Nephron progenitor cell (in vitro differentiated cells): Measurements from ENCODE around the gene UCP2.
"Not testable (repeated sequence)": the region's sequence is repeated elsewhere in the genome, so short reads cannot be mapped to it uniquely, and the experiment has no call there.

Experiments used
- DNase-seq: peaks from one replicate; pipeline ENCODE4 v3.0.0; 2021
- H3K27ac Mint-ChIP-seq: 2 replicates; pipeline ENCODE4 v1.8.0; 2021; ENCODE audit warnings: mild to moderate bottlenecking, moderate library complexity, mixed read lengths
- H3K27me3 Mint-ChIP-seq: 2 replicates; pipeline ENCODE4 v1.8.0; 2021; ENCODE audit warnings: mild to moderate bottlenecking, low read depth, mixed read lengths; ENCODE audit not compliant: poor library complexity
- H3K36me3 Mint-ChIP-seq: 2 replicates; pipeline ENCODE4 v1.8.0; 2021; ENCODE audit warnings: low read depth, mixed read lengths
- H3K4me1 Mint-ChIP-seq: 2 replicates; pipeline ENCODE4 v1.8.0; 2021; ENCODE audit warnings: mixed read lengths
- H3K4me3 Mint-ChIP-seq: 2 replicates; pipeline ENCODE4 v1.8.0; 2021; ENCODE audit warnings: mild to moderate bottlenecking, moderate library complexity, mixed read lengths
- H3K9me3 Mint-ChIP-seq: 2 replicates; pipeline ENCODE4 v1.8.0; 2021; ENCODE audit warnings: mild to moderate bottlenecking, moderate library complexity, mixed read lengths
- TF ChIP-seq, protein P1 (sequence below): fragments of 200-600 bp; sonication (generic); IDR thresholded peaks from 2 replicates; pipeline ENCODE4 v1.5.0; 2021; ENCODE audit warnings: antibody characterized with exemption

The UCP2 gene

DNA sequence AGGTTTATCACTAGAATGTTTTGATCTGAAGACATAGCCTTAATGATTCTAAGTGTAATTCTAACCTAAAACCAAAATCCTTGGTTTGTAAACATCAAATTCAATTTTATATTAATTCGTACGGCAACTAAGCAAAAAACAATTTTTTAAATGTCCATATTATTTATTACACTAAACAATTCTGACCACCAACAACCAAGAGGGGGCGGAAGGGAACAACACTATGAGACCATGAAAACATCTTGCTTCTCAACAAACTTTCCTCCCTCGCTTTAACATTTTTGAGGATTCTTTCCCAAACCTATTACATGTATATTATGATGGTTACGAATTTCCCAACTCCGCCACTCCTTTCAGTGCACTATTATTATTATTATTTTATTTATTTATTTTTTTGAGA is 6.5 kb upstream of the UCP2 start:
- Mint-ChIP-seq H3K27me3 (peaks cover 16% of the 10 kb centered on the region), H3K4me3 (no peak overlapping the region), H3K36me3 (no peaks in the 10 kb centered on the region), H3K4me1 (peaks cover 6% of the 10 kb centered on the region), H3K9me3 (no peaks in the 10 kb centered on the region), H3K27ac (no peak overlapping the region)
- TF ChIP-seq, protein P1, sequence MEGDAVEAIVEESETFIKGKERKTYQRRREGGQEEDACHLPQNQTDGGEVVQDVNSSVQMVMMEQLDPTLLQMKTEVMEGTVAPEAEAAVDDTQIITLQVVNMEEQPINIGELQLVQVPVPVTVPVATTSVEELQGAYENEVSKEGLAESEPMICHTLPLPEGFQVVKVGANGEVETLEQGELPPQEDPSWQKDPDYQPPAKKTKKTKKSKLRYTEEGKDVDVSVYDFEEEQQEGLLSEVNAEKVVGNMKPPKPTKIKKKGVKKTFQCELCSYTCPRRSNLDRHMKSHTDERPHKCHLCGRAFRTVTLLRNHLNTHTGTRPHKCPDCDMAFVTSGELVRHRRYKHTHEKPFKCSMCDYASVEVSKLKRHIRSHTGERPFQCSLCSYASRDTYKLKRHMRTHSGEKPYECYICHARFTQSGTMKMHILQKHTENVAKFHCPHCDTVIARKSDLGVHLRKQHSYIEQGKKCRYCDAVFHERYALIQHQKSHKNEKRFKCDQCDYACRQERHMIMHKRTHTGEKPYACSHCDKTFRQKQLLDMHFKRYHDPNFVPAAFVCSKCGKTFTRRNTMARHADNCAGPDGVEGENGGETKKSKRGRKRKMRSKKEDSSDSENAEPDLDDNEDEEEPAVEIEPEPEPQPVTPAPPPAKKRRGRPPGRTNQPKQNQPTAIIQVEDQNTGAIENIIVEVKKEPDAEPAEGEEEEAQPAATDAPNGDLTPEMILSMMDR, result no peak
- no peak for DNase-seq

DNA sequence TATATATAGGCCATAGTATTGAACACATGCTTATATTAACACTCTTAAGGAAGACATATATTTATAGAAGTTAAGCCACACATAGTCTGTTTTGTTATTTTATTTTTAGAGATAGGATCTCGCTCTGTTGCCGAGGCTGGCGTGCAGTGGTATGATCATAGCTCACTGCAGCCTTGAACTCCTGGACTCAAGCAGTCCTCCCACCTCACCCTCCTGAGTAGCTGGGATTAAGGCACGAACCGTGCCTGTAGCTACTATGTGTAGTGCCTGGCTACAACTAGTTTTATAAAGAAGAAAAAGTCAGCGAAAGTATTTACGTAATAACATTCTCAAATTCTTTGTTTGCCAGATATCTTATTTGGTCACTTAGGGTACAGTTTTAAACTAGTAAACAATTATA is 5.6 kb upstream of the UCP2 start:
- H3K27ac Mint-ChIP-seq, result no peak overlapping the region
- H3K27me3 Mint-ChIP-seq, result peaks cover 16% of the 10 kb centered on the region
- H3K9me3 Mint-ChIP-seq, result no peaks in the 10 kb centered on the region
- no peak for DNase-seq
- TF ChIP-seq, protein P1, result no peak
- H3K36me3 Mint-ChIP-seq, result no peaks in the 10 kb centered on the region
- peaks cover 15% of the 10 kb centered on the region for H3K4me1 Mint-ChIP-seq
- no peak overlapping the region for H3K4me3 Mint-ChIP-seq

GRCh38 chr11:73985661-73986060 is 3.0 kb upstream of the UCP2 start:
- not testable (repeated sequence) for H3K4me3 Mint-ChIP-seq, H3K27ac Mint-ChIP-seq, H3K9me3 Mint-ChIP-seq, DNase-seq, H3K36me3 Mint-ChIP-seq
- Mint-ChIP-seq H3K4me1 (peaks cover 41% of the 10 kb centered on the region), H3K27me3 (peaks cover 31% of the 10 kb centered on the region)

DNA sequence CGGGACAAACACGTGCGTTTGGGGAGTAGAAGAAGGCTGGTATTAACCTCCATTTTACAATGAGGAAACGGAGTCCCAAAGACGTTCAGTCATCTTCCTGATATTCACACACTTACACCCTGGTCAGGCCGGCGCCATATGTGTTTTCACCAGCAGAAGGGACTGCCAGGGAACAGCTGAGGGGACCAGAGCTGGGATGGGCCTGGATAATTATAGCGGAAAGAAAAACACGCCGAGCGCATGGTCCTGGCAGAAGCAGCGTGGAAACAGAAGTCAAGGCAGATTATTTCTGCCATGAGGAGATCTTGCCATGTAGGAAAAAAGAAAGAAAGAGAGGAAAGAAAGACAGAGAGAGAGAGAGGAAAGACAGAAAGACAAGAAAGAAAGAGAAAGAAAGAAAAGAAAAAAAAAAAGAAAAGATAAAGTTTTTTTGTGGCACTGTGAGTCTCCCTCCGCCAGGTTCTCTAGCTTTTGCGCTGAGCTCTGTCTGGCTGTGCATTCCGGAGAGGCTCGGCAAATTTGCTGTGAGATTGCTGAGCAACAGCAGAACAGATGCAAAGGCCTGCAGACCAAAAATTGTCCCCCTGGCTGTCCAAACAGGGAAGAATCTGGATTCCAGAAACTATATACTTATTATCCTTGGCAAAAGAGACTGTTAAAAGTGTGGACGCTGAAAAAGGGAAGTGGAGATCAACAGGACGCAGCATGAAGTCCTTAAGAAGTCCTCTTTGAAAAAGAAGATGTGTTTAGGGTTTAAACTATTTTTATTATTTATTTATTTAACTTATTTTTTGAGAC is 1.3 kb upstream of the UCP2 start:
- Mint-ChIP-seq H3K36me3 (peaks cover 11% of the 10 kb centered on the region), H3K4me1 (peaks cover 55% of the 10 kb centered on the region), H3K27ac (peak overlapping the region; percentile 43), H3K27me3 (peaks cover 39% of the 10 kb centered on the region), H3K9me3 (no peaks in the 10 kb centered on the region), H3K4me3 (peak overlapping the region; percentile 90)
- DNase-seq, result no peak
- TF ChIP-seq, protein P1, result no peak

GRCh38 chr11:73982990-73983740 is 522 bp upstream of the UCP2 start:
- TF ChIP-seq, protein P1, result no peak
- Mint-ChIP-seq H3K4me1 (peaks cover 58% of the 10 kb centered on the region), H3K27ac (peak overlapping the region; percentile 98), H3K36me3 (peaks cover 19% of the 10 kb centered on the region), H3K4me3 (peak overlapping the region; percentile 90), H3K9me3 (no peaks in the 10 kb centered on the region), H3K27me3 (peaks cover 39% of the 10 kb centered on the region)
- DNase-seq, result peak; percentile 84

DNA sequence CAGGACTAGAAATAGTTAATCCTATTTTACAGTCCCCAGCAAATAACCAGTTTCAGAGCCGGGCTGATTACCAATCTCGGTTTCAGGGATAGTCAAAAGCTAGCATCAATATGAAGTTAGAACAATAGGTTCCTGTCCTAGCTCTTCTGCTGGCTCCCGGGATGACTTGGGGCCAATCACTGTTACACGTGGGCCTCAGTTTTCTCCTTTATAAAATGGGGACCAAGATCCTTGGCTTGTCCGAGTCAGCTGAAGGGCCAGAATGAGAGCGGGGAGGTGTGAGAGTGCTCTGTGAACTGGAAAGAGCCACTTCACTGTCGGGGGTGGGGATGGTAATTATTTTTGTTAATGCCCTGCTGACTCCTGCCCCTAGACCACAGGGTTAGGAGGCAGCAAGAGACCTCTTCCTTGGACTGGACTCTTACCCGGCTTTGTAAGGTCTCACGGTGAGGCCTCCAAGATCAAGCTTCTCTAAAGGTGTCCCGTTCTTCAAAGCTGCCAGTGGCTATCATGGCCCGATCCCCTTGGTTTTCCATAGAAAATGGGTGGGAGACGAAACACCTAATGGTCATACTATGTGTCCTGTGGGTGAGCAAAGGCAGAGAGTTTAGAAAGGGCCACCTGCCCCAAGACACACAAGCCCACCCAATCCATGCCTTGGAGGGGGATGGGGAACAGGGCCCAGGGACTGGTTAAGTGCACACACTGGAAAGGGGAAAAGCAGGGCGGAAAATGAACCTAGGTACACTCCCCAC is 1.4 kb downstream of the UCP2 start:
- Mint-ChIP-seq H3K36me3 (peaks cover 37% of the 10 kb centered on the region), H3K4me3 (peak overlapping the region; percentile 99), H3K9me3 (no peaks in the 10 kb centered on the region), H3K27me3 (peaks cover 32% of the 10 kb centered on the region), H3K27ac (no peak overlapping the region), H3K4me1 (peaks cover 58% of the 10 kb centered on the region)
- DNase-seq, result no peak
- TF ChIP-seq, protein P1, result no peak
